AG04449 (cell line): ENCODE results near the gene OR6Q1.
"Not testable (repeated sequence)": the region's sequence is repeated elsewhere in the genome, so short reads cannot be mapped to it uniquely, and the experiment has no call there.

Experiments
- CTCF ChIA-PET: fragments of 350-600 bp; formaldehyde crosslinking; extraction: SDS; loops from one replicate; lab custom pipeline; 2021; ENCODE audit warnings: antibody characterized with exemption; lab: Yijun Ruan, JAX
- POLR2A ChIA-PET: fragments of 400-600, 350-600 bp; formaldehyde crosslinking; extraction: SDS; loops from one replicate; lab custom pipeline; 2020; ENCODE audit warnings: antibody characterized with exemption, inconsistent platforms; lab: Yijun Ruan, JAX
- DNase-seq: peaks from one replicate; pipeline ENCODE4 v3.0.0-alpha.2; 2010; ENCODE audit warnings: low read depth, low spot score
- H3K4me3 ChIP-seq: 2 replicates; pipeline ENCODE4 v1.5.1; 2011; ENCODE audit warnings: low read depth, mild to moderate bottlenecking, control low read depth, low read length
- CTCF ChIP-seq: IDR thresholded peaks from one replicate; pipeline ENCODE4 v1.5.1; 2011; ENCODE audit warnings: mild to moderate bottlenecking, moderate library complexity, low read length, control low read depth, inconsistent platforms; ENCODE audit not compliant: insufficient read depth; ENCODE audit errors: missing control alignments

Gene OR6Q1, protein sequence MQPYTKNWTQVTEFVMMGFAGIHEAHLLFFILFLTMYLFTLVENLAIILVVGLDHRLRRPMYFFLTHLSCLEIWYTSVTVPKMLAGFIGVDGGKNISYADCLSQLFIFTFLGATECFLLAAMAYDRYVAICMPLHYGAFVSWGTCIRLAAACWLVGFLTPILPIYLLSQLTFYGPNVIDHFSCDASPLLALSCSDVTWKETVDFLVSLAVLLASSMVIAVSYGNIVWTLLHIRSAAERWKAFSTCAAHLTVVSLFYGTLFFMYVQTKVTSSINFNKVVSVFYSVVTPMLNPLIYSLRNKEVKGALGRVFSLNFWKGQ

GRCh38 chr11:58030653-58031052 lies at the start of gene OR6Q1:
Gene OR6Q1, plus strand, starts transcription at chr11:58030953. Its CDS starts 0 bp downstream, at chr11:58030953.
- POLR2A ChIA-PET: no interaction called here
- DNase-seq: no peak
- H3K4me3 ChIP-seq: no peak within 1 kb of the TSS
- no peak for TF ChIP-seq CTCF
- CTCF ChIA-PET: no interaction called here

DNA sequence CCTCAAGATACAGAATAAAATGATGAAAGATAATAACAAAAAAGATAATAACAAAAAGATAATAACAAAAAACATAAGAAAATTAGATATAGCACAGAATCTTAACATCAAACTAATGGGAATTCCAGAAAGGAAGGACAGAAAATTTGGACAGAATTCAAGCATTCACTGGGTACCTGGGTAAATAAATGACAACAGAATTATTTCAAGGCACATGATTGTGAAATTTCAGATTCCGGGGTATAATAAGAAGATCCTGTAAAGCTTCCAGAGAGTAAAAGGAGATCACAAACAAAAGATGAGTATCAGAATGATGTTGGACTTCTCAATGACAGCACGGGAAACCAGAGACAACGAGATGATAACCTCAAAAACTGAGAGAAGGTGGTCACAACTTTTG lies 49.2 kb upstream of the OR6Q1 start:
- no peak for DNase-seq
- POLR2A ChIA-PET: no interaction called here
- H3K4me3 ChIP-seq: no peak overlapping the region
- TF ChIP-seq CTCF: no peak
- CTCF ChIA-PET: no interaction called here

GRCh38 chr11:57982776-57983175 lies 48.0 kb upstream of the OR6Q1 start:
- ChIA-PET CTCF (no interaction called here), POLR2A (no interaction called here)
- TF ChIP-seq CTCF: no peak
- H3K4me3 ChIP-seq: no peak overlapping the region
- DNase-seq: no peak

- H3K4me3 ChIP-seq: no peak overlapping the region
- TF ChIP-seq CTCF: no peak
- ChIA-PET POLR2A (no interaction called here), CTCF (no interaction called here)
- no peak for DNase-seq
Measured at GRCh38 chr11:57983191-57983590, 47.6 kb upstream of the OR6Q1 start.

DNA sequence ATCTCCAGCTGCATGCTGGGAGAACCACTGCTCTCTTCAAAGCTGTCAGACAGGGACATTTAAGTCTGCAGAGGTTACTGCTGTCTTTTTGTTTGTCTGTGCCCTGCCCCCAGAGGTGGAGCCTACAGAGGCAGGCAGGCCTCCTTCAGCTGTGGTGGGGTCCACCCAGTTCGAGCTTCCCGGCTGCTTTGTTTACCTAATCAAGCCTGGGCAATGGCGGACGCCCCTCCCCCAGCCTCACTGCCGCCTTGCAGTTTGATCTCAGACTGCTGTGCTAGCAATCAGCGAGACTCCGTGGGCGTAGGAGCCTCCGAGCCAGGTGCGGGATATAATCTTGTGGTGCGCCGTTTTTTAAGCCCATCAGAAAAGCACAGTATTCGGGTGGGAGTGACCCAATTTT lies 31.2 kb upstream of the OR6Q1 start:
- POLR2A ChIA-PET, H3K4me3 ChIP-seq, CTCF ChIA-PET, DNase-seq: not testable (repeated sequence)

DNA sequence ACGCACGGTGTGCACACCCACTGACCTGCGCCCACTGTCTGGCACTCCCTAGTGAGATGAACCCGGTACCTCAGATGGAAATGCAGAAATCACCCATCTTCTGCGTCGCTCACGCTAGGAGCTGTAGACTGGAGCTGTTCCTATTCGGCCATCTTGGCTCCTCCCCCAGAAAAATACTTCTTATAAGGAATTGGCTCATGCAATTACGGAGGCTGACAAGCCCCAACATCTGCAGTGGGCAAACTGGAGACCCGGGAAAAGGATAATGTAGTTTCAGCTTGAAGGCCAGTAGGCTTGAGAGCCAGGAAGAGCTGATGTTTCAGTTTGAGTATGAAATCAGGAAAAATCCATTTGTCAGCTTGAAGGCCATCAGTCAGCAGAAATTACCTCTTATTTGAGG lies 30.7 kb upstream of the OR6Q1 start:
- H3K4me3 ChIP-seq, CTCF ChIA-PET, DNase-seq, POLR2A ChIA-PET: not testable (repeated sequence)

DNA sequence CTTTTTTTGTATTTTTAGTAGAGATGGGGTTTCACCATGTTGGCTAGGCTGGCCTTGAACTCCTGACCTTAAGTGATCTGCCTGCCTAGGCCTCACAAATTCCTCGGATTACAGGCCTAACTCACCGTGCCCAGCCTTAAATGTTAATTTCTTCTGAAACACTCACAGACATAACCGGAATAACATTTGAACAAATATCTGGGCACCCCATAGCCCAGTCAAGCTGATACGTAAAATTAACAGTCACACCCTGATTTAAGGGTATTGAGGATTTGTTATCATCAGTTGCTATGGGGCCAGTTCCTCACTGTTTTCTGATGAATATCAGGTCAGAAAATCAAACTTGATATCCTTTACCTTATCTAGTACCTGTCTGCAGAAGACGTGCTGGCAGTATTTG lies 30.1 kb upstream of the OR6Q1 start:
- no peak overlapping the region for H3K4me3 ChIP-seq
- CTCF ChIA-PET: no interaction called here
- POLR2A ChIA-PET: no interaction called here
- TF ChIP-seq CTCF: no peak
- DNase-seq: no peak
